ENCODE measurements around the gene PLEKHM2.
"Not testable (repeated sequence)": the region's sequence is repeated elsewhere in the genome, so short reads cannot be mapped to it uniquely, and the experiment has no call there.

Gene PLEKHM2

GRCh38 chr1:15685820-15686219, 1.7 kb downstream of the PLEKHM2 start:
- Histone ChIP-seq H3K4me3 (ENCODE audit: low read depth, low read length) (peak overlapping the region; percentile 86), H3K36me3 (ENCODE audit: control insufficient read depth, insufficient read depth, low read length) (no peaks in the 10 kb centered on the region), H3K4me1 (ENCODE audit: control insufficient read depth, insufficient read depth, low read length) (peaks cover 17% of the 10 kb centered on the region), H3K27me3 (ENCODE audit: control insufficient read depth, insufficient read depth, low read length) (no peaks in the 10 kb centered on the region), H3K27ac (ENCODE audit: low read depth, low read length) (peak overlapping the region; percentile 32), H3K9me3 (ENCODE audit: control insufficient read depth, insufficient read depth, low read length) (no peaks in the 10 kb centered on the region), H3K9ac (ENCODE audit: low read depth, low read length) (no peak overlapping the region)

- peaks cover 12% of the 10 kb centered on the region for H3K4me1 ChIP-seq (ENCODE audit: control insufficient read depth, insufficient read depth, low read length)
- no peaks in the 10 kb centered on the region for H3K9me3 ChIP-seq (ENCODE audit: control insufficient read depth, insufficient read depth, low read length)
- H3K9ac ChIP-seq (ENCODE audit: low read depth, low read length): no peak overlapping the region
- no peaks in the 10 kb centered on the region for H3K27me3 ChIP-seq (ENCODE audit: control insufficient read depth, insufficient read depth, low read length)
- no peaks in the 10 kb centered on the region for H3K36me3 ChIP-seq (ENCODE audit: control insufficient read depth, insufficient read depth, low read length)
- H3K4me3 ChIP-seq (ENCODE audit: low read depth, low read length): no peak overlapping the region
- no peak overlapping the region for H3K27ac ChIP-seq (ENCODE audit: low read depth, low read length)
Measured at GRCh38 chr1:15687446-15687845, 3.3 kb downstream of the PLEKHM2 start.

GRCh38 chr1:15690317-15690716, 6.2 kb downstream of the PLEKHM2 start:
- no peaks in the 10 kb centered on the region for H3K36me3 ChIP-seq (ENCODE audit: control insufficient read depth, insufficient read depth, low read length)
- H3K4me3 ChIP-seq (ENCODE audit: low read depth, low read length): no peak overlapping the region
- H3K4me1 ChIP-seq (ENCODE audit: control insufficient read depth, insufficient read depth, low read length): peaks cover 8% of the 10 kb centered on the region
- no peaks in the 10 kb centered on the region for H3K27me3 ChIP-seq (ENCODE audit: control insufficient read depth, insufficient read depth, low read length)
- no peak overlapping the region for H3K9ac ChIP-seq (ENCODE audit: low read depth, low read length)
- no peaks in the 10 kb centered on the region for H3K9me3 ChIP-seq (ENCODE audit: control insufficient read depth, insufficient read depth, low read length)
- H3K27ac ChIP-seq (ENCODE audit: low read depth, low read length): no peak overlapping the region

GRCh38 chr1:15691434-15692032, 7.4 kb downstream of the PLEKHM2 start:
- no peak overlapping the region for H3K27ac ChIP-seq (ENCODE audit: low read depth, low read length)
- no peak overlapping the region for H3K9ac ChIP-seq (ENCODE audit: low read depth, low read length)
- no peaks in the 10 kb centered on the region for H3K4me1 ChIP-seq (ENCODE audit: control insufficient read depth, insufficient read depth, low read length)
- H3K4me3 ChIP-seq (ENCODE audit: low read depth, low read length): no peak overlapping the region
- no peaks in the 10 kb centered on the region for H3K9me3 ChIP-seq (ENCODE audit: control insufficient read depth, insufficient read depth, low read length)
- no peaks in the 10 kb centered on the region for H3K27me3 ChIP-seq (ENCODE audit: control insufficient read depth, insufficient read depth, low read length)
- H3K36me3 ChIP-seq (ENCODE audit: control insufficient read depth, insufficient read depth, low read length): no peaks in the 10 kb centered on the region

GRCh38 chr1:15692121-15692682, 8.1 kb downstream of the PLEKHM2 start:
- no peaks in the 10 kb centered on the region for H3K27me3 ChIP-seq (ENCODE audit: control insufficient read depth, insufficient read depth, low read length)
- no peak overlapping the region for H3K27ac ChIP-seq (ENCODE audit: low read depth, low read length)
- H3K36me3 ChIP-seq (ENCODE audit: control insufficient read depth, insufficient read depth, low read length): 0 out of 2 replicates have a peak, but pooled peaks cover 5% of the 10 kb centered on the region
- no peaks in the 10 kb centered on the region for H3K9me3 ChIP-seq (ENCODE audit: control insufficient read depth, insufficient read depth, low read length)
- H3K9ac ChIP-seq (ENCODE audit: low read depth, low read length): no peak overlapping the region
- no peak overlapping the region for H3K4me3 ChIP-seq (ENCODE audit: low read depth, low read length)
- no peaks in the 10 kb centered on the region for H3K4me1 ChIP-seq (ENCODE audit: control insufficient read depth, insufficient read depth, low read length)

- Histone ChIP-seq H3K9me3 (ENCODE audit: control insufficient read depth, insufficient read depth, low read length) (no peaks in the 10 kb centered on the region), H3K36me3 (ENCODE audit: control insufficient read depth, insufficient read depth, low read length) (0 out of 2 replicates have a peak, but pooled peaks cover 5% of the 10 kb centered on the region), H3K27me3 (ENCODE audit: control insufficient read depth, insufficient read depth, low read length) (no peaks in the 10 kb centered on the region), H3K4me3 (ENCODE audit: low read depth, low read length) (no peak overlapping the region), H3K4me1 (ENCODE audit: control insufficient read depth, insufficient read depth, low read length) (no peaks in the 10 kb centered on the region), H3K27ac (ENCODE audit: low read depth, low read length) (no peak overlapping the region), H3K9ac (ENCODE audit: low read depth, low read length) (no peak overlapping the region)
Measured at GRCh38 chr1:15693371-15693770, 9.3 kb downstream of the PLEKHM2 start.

- no peak overlapping the region for H3K4me3 ChIP-seq (ENCODE audit: low read depth, low read length)
- no peaks in the 10 kb centered on the region for H3K27me3 ChIP-seq (ENCODE audit: control insufficient read depth, insufficient read depth, low read length)
- 0 out of 2 replicates have a peak, but pooled peaks cover 5% of the 10 kb centered on the region for H3K36me3 ChIP-seq (ENCODE audit: control insufficient read depth, insufficient read depth, low read length)
- H3K9ac ChIP-seq (ENCODE audit: low read depth, low read length): no peak overlapping the region
- H3K4me1 ChIP-seq (ENCODE audit: control insufficient read depth, insufficient read depth, low read length): no peaks in the 10 kb centered on the region
- H3K27ac ChIP-seq (ENCODE audit: low read depth, low read length): no peak overlapping the region
- H3K9me3 ChIP-seq (ENCODE audit: control insufficient read depth, insufficient read depth, low read length): no peaks in the 10 kb centered on the region
Measured at GRCh38 chr1:15696956-15697521, 12.9 kb downstream of the PLEKHM2 start.

- H3K27ac ChIP-seq (ENCODE audit: low read depth, low read length): no peak overlapping the region
- no peak overlapping the region for H3K9ac ChIP-seq (ENCODE audit: low read depth, low read length)
Measured at GRCh38 chr1:15698201-15698600, 14.1 kb downstream of the PLEKHM2 start.

GRCh38 chr1:15699321-15699720, 15.2 kb downstream of the PLEKHM2 start:
- not testable (repeated sequence) for H3K9ac ChIP-seq (ENCODE audit: low read depth, low read length); H3K27ac ChIP-seq (ENCODE audit: low read depth, low read length); H3K27me3 ChIP-seq (ENCODE audit: control insufficient read depth, insufficient read depth, low read length); H3K4me3 ChIP-seq (ENCODE audit: low read depth, low read length); H3K4me1 ChIP-seq (ENCODE audit: control insufficient read depth, insufficient read depth, low read length); H3K9me3 ChIP-seq (ENCODE audit: control insufficient read depth, insufficient read depth, low read length); H3K36me3 ChIP-seq (ENCODE audit: control insufficient read depth, insufficient read depth, low read length)

More at GRCh38 chr1:15698201-15698600, 14.1 kb downstream of the PLEKHM2 start:
- Histone ChIP-seq H3K4me3 (ENCODE audit: low read depth, low read length) (no peak overlapping the region), H3K36me3 (ENCODE audit: control insufficient read depth, insufficient read depth, low read length) (0 out of 2 replicates have a peak, but pooled peaks cover 5% of the 10 kb centered on the region), H3K9me3 (ENCODE audit: control insufficient read depth, insufficient read depth, low read length) (no peaks in the 10 kb centered on the region), H3K4me1 (ENCODE audit: control insufficient read depth, insufficient read depth, low read length) (no peaks in the 10 kb centered on the region), H3K27me3 (ENCODE audit: control insufficient read depth, insufficient read depth, low read length) (no peaks in the 10 kb centered on the region)

GRCh38 chr1:15700508-15700907, 16.4 kb downstream of the PLEKHM2 start:
- H3K27me3 ChIP-seq (ENCODE audit: control insufficient read depth, insufficient read depth, low read length): no peaks in the 10 kb centered on the region
- H3K36me3 ChIP-seq (ENCODE audit: control insufficient read depth, insufficient read depth, low read length): peaks cover 9% of the 10 kb centered on the region; the same call in 1 of the 2 replicates
- H3K4me3 ChIP-seq (ENCODE audit: low read depth, low read length): no peak overlapping the region
- H3K9me3 ChIP-seq (ENCODE audit: control insufficient read depth, insufficient read depth, low read length): no peaks in the 10 kb centered on the region
- no peaks in the 10 kb centered on the region for H3K4me1 ChIP-seq (ENCODE audit: control insufficient read depth, insufficient read depth, low read length)
- H3K9ac ChIP-seq (ENCODE audit: low read depth, low read length): no peak overlapping the region
- H3K27ac ChIP-seq (ENCODE audit: low read depth, low read length): no peak overlapping the region

GRCh38 chr1:15701784-15702183, 17.7 kb downstream of the PLEKHM2 start:
- H3K9ac ChIP-seq (ENCODE audit: low read depth, low read length): no peak overlapping the region
- peaks cover 11% of the 10 kb centered on the region; the same call in 1 of the 2 replicates for H3K36me3 ChIP-seq (ENCODE audit: control insufficient read depth, insufficient read depth, low read length)
- no peaks in the 10 kb centered on the region for H3K9me3 ChIP-seq (ENCODE audit: control insufficient read depth, insufficient read depth, low read length)
- no peaks in the 10 kb centered on the region for H3K27me3 ChIP-seq (ENCODE audit: control insufficient read depth, insufficient read depth, low read length)
- no peaks in the 10 kb centered on the region for H3K4me1 ChIP-seq (ENCODE audit: control insufficient read depth, insufficient read depth, low read length)
- H3K27ac ChIP-seq (ENCODE audit: low read depth, low read length): no peak overlapping the region
- no peak overlapping the region for H3K4me3 ChIP-seq (ENCODE audit: low read depth, low read length)
